ENCODE data around the gene CTBP2.

DNA sequence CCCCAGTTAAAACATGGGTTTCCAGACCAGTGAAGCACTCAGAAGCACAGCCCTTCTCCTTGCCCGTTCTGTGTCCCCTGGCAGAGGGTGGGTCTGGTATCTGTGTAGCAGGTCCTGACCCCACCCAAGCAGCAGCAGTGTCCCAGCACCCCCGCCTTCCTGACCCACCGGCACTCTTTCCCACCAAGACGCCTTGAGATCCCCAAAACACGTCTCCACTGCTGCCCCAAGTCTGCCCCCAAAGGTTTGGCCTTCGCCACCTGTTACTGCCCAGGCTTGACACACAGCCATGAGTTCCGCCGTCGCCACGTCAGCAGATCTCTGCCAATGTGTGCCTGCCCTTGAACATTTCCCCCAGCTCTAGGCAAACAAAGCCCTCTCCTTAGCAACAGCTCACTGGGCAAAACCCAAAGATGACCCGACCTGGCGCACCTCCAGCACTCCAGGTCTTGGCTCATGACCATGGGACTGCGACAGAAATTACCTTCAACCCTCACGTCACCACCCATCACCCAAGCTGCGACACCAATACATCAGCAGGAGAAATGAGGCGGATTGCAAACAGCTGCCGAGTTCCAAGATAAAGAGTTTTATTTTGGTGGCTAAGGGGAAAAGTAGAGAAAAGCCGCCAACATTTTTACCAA, 75.6 kb downstream of the CTBP2 start:
- TF ChIP-seq, protein P1, sequence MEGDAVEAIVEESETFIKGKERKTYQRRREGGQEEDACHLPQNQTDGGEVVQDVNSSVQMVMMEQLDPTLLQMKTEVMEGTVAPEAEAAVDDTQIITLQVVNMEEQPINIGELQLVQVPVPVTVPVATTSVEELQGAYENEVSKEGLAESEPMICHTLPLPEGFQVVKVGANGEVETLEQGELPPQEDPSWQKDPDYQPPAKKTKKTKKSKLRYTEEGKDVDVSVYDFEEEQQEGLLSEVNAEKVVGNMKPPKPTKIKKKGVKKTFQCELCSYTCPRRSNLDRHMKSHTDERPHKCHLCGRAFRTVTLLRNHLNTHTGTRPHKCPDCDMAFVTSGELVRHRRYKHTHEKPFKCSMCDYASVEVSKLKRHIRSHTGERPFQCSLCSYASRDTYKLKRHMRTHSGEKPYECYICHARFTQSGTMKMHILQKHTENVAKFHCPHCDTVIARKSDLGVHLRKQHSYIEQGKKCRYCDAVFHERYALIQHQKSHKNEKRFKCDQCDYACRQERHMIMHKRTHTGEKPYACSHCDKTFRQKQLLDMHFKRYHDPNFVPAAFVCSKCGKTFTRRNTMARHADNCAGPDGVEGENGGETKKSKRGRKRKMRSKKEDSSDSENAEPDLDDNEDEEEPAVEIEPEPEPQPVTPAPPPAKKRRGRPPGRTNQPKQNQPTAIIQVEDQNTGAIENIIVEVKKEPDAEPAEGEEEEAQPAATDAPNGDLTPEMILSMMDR (IDR thresholded peaks at IDR 0.05), result no peak
- TF ChIP-seq POLR2A (IDR thresholded peaks at IDR 0.05), result no peak
